ENCODE data around the gene SRRD. TPM values are rescaled to one million over a fixed set of nuclear protein-coding genes. Genes with fewer than 3 reads are reported as not detected.

Gene SRRD
- total RNA-seq: 15.2 and 17.2 TPM in 2 replicates

GRCh38 chr22:26483439-26484359 lies at the start of gene SRRD, which contains the start of gene HPS4:
Gene SRRD (plus strand): TSS chr22:26483877. CDS start chr22:26483891, 14 bp downstream.
Gene HPS4 (minus strand): TSS chr22:26483783. CDS start chr22:26481762, 2,021 bp downstream.

GRCh38 chr22:26512149-26512793 lies 28.6 kb downstream of the SRRD start, which contains the start of gene TFIP11:
Gene TFIP11 (minus strand): TSS chr22:26512473. CDS start chr22:26510272, 2,201 bp downstream.

Other genes with a start within 250 kb of the SRRD start
- 3.3 and 4.4 TPM in 2 replicates for gene ASPHD2, start 54.6 kb upstream of the SRRD start, total RNA-seq
- 34.4 and 42.2 TPM in 2 replicates for gene HPS4, start 94 bp upstream of the SRRD start, total RNA-seq
- 40.6 and 46.4 TPM in 2 replicates for gene TFIP11, start 28.6 kb downstream of the SRRD start, total RNA-seq
- 34.2 and 38.1 TPM in 2 replicates for gene TPST2, start 106.3 kb downstream of the SRRD start, total RNA-seq
- gene CRYBB1, start 134.2 kb downstream of the SRRD start, total RNA-seq: not detected in 2 replicates
- gene CRYBA4, start 138.1 kb downstream of the SRRD start, total RNA-seq: not detected in 2 replicates
- gene MIAT, start 173.7 kb downstream of the SRRD start, total RNA-seq: 1.1 and 1.8 TPM in 2 replicates

Measured in hair follicle dermal papilla cell (primary cell).